ENCODE results near the gene COX4I1.

DNA sequence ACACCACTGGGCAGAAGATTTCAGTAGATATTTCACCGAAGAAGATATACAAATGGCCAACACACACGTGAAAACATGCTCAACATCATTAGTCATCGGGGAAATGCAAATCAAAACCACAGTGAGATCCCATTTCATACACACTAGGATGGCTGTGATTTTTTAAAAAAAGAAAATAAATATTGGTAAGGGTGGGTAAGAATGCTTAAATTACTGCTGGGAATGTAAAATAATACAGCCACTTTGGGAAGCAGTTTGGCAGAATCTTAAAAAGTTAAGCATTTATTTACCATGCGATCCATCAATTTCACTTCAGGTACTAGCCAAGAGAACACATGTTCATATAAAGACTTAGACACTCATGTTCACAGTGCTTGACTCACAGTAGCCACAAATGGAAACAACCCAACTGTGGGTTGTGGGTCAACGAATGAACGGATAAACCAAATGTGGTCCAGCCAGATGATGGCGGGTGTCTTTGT is 42.1 kb upstream of the COX4I1 start:
- TF ChIP-seq EZH2 (IDR thresholded peaks at IDR 0.05): no peak
- TF ChIP-seq POLR2AphosphoS5 (IDR thresholded peaks at IDR 0.05; ENCODE audit: borderline replicate concordance, low read depth, low read length): no peak

Measured in SK-N-MC (cell line).